ENCODE measurements around the gene PRSS27.
"Not testable (repeated sequence)": the region's sequence is repeated elsewhere in the genome, so short reads cannot be mapped to it uniquely, and the experiment has no call there.

PRSS27 gene

DNA sequence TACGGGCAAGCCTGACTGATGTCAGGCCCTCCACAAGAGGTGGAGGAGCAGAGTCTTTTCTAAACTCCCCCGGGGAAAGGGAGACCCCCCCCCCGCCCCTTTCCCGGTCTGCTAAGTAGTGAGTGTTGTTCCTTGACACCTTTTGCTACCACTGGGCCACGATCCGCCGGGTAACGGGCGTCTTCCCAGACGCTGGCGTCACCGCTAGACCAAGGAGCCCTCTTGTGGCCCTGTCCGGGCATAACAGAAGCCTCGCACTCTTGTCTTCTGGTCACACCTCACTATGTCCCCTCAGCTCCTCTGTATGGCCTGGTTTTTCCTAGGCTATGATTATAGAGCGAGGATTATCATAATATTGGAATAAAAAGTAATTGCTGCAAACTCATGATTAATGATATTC lies 50.0 kb downstream of the PRSS27 start:
- DNase-seq: peak; percentile 64 to 73

DNA sequence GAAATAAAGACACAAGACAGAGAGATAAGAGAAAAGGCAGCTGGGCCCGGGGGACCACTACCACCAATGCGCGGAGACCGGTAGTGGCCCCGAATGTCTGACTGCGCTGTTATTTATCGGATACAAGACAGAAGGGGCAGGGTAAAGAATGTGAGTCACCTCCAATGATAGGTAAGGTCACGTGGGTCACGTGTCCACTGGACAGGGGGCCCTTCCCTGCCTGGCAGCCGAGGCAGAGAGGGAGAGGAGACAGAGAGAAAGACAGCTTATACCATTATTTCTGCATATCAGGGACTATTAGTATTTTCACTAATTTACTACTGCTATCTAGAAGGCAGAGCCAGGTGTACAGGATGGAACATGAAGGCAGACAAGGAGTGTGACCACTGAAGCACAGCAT lies 50.4 kb downstream of the PRSS27 start:
- DNase-seq: not testable (repeated sequence)

DNA sequence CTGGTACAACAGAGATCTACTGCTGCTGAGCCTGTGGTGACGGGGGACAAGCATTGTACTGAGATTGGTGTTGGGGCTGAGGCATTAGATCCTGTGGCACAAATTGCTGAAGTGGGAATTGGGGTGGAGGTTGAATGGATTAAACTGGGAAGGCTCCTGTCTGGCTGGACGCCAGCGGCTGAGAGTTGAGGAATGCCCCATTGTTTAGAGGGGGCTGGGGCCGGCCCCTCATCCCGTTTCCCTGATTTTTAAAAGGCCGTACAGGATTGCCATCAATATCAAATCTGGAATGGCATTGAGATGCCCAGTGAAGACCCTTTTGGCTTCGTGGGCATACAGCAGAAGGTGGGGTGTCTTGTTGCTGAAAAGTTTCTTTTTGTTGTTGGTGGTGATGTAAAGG lies 53.4 kb downstream of the PRSS27 start:
- not testable (repeated sequence) for DNase-seq

DNA sequence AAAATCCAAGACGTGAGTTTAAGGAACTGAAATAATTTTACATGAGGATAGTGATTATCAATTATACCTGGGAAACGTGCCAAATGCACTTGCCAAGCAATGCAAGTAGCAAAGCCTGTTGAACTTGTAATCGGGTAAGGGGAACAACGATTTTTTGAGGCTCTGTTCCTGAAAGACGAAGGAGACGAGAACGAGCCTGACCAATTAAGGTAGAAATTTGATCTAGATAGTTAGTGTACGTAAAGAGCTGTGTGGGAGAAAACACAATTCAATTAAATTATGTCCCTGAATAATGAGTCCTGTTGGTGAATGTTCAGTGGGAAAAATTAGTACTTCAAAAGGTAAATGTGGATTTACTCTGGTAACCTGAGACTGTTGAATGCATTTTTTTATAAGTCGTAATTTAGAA lies 55.4 kb downstream of the PRSS27 start:
- no peak for DNase-seq

DNA sequence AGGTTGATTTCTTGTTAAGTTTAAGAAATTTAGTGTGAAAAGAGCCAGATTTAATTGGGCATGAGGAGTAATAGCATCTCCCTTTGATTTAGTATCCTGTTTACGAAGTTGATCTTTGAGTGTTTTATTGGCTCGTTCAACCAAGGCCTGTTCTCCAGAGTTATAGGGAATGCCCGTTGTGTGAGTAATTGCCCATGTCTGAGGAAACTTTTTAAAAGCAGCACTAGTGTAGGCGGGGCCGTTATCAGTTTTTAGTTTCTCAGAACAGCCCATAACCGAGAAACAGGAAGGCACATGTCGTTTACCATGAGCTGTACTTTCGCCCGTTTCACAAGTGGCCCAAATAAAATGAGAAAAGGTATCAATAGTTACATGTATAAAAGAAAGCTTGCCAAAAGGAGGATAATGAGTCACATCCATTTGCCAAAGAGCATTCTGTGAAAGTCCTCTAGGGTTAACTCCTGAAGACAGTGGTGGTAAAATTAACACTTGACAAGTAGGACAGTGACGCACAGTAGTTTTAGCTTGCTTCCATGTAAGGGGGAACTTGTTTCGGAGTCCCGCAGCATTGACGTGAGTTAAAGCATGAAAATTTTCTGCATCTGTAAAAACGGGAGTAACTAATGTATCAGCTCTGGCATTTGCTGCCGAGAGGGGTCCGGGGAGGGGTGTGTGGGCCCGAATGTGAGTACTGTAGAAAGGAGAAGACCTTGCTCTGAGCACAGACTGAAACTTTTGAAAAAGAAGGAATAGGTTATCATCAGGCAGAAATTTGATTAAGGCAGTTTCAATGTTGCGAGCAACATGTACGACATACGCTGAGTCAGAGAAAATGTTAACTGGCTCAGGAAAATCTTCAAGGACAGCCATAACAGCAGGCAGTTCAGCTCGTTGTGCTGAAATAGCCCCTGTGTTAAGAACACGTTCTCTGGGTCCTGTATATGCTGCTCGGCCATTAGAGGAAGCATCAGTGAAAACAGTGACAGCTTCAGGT lies 56.2 kb downstream of the PRSS27 start:
- DNase-seq: peak; percentile 12 to 71
